Measurements from ENCODE around the gene SH3PXD2B. TPM values are rescaled to one million over a fixed set of nuclear protein-coding genes. Genes with fewer than 3 reads are reported as not detected.

Gene SH3PXD2B
- total RNA-seq, 1 donor from 2014 or later: 81.1 TPM

DNA sequence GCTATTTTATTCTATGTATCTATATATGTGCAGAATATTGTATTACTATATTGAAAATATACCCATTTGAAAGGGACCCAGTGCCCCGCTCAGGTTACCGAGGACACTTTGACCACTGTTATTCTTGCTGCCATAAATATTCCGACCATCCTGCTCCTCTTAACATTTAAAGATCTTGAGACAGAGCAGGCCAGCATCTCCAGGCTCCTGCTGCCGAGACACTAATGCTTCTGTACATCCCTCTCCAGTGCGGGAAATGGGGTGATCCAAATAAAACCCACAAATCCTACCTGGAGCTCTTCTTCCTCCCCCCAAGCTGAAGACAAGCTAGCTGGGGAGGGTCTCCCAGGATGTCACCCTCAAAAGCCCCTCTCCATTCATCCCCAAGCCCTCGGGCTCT is 3.9 kb downstream of the SH3PXD2B start:
- Mint-ChIP-seq H3K4me3 (ENCODE audit: unreplicated experiment) (no peak overlapping the region), H3K4me1 (ENCODE audit: low read depth) (peaks cover 49% of the 10 kb centered on the region), H3K27ac (ENCODE audit: unreplicated experiment) (no peak overlapping the region)

DNA sequence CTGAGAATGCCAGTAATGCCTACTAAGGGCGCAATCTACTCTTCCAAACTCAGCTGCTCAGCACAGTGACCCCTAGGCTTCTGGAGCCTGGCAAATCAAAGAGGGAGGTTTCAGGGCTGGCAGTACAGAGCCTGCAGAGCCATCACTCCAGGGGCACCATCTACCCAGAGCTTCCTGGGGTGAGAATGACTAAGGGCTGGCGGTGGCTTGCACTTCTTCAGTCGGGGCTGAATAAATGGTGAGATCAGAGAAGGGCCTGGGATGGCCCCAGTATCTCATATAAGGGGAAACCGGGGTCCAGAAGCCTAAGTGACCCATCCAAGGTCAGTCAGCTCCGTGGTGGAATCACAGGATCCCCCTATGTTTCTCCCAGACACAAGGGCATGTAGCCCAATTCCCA is 5.3 kb downstream of the SH3PXD2B start:
- H3K4me1 Mint-ChIP-seq (ENCODE audit: low read depth): peaks cover 54% of the 10 kb centered on the region

More for the DNA sequence above, 3.9 kb downstream of the SH3PXD2B start:
- Mint-ChIP-seq H3K27me3 (ENCODE audit: low read depth) (no peaks in the 10 kb centered on the region), H3K36me3 (ENCODE audit: low read depth) (peaks cover 10% of the 10 kb centered on the region), H3K9me3 (ENCODE audit: low read depth) (no peaks in the 10 kb centered on the region)
- no peak for DNase-seq (ENCODE audit: low spot score)
- TF ChIP-seq, protein P1, sequence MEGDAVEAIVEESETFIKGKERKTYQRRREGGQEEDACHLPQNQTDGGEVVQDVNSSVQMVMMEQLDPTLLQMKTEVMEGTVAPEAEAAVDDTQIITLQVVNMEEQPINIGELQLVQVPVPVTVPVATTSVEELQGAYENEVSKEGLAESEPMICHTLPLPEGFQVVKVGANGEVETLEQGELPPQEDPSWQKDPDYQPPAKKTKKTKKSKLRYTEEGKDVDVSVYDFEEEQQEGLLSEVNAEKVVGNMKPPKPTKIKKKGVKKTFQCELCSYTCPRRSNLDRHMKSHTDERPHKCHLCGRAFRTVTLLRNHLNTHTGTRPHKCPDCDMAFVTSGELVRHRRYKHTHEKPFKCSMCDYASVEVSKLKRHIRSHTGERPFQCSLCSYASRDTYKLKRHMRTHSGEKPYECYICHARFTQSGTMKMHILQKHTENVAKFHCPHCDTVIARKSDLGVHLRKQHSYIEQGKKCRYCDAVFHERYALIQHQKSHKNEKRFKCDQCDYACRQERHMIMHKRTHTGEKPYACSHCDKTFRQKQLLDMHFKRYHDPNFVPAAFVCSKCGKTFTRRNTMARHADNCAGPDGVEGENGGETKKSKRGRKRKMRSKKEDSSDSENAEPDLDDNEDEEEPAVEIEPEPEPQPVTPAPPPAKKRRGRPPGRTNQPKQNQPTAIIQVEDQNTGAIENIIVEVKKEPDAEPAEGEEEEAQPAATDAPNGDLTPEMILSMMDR (IDR thresholded peaks at IDR 0.05): no peak

DNA sequence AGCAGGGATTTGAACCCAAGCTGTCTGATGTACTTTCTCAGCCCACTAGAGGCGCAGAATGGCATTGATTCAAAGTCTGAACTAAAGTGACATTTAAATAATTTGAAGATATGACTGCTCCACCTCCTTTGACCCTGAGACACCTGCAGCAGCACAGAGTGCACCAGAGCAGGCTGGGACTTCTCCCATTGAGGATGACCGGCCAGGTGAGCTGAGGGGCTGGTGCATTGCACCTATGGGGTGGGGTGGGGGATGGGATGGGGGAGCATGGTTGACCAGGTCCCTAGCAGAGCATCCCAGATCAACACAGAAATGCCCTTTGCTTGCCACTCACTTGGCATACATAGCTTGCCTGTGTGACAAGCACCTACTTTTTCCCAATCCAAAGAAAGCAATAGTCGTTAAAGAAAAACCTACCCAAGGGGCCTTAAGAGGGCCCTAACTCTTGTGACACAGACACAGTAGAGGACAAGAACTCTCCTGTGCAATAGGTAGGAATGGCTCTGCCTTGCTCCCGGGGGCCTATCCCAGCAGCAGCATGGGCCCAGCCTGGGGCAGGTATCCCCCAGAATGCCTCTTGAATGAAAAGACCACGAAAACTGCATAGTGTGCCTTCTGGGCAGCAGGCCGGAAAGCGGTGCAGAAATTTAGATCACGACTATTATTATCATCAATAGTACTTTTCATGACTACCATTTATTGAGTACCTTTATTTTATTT is 6.5 kb downstream of the SH3PXD2B start:
- peaks cover 61% of the 10 kb centered on the region for H3K4me1 Mint-ChIP-seq (ENCODE audit: low read depth)
- DNase-seq (ENCODE audit: low spot score): no peak
- no peak overlapping the region for H3K27ac Mint-ChIP-seq (ENCODE audit: unreplicated experiment)
- peaks cover 10% of the 10 kb centered on the region for H3K36me3 Mint-ChIP-seq (ENCODE audit: low read depth)
- TF ChIP-seq, protein P1 (IDR thresholded peaks at IDR 0.05): no peak
- H3K27me3 Mint-ChIP-seq (ENCODE audit: low read depth): no peaks in the 10 kb centered on the region
- H3K4me3 Mint-ChIP-seq (ENCODE audit: unreplicated experiment): no peak overlapping the region
- no peaks in the 10 kb centered on the region for H3K9me3 Mint-ChIP-seq (ENCODE audit: low read depth)

More for the DNA sequence above, 5.3 kb downstream of the SH3PXD2B start:
- H3K9me3 Mint-ChIP-seq (ENCODE audit: low read depth): no peaks in the 10 kb centered on the region
- H3K36me3 Mint-ChIP-seq (ENCODE audit: low read depth): peaks cover 10% of the 10 kb centered on the region
- DNase-seq (ENCODE audit: low spot score): no peak
- no peaks in the 10 kb centered on the region for H3K27me3 Mint-ChIP-seq (ENCODE audit: low read depth)
- no peak overlapping the region for H3K4me3 Mint-ChIP-seq (ENCODE audit: unreplicated experiment)
- TF ChIP-seq, protein P1 (IDR thresholded peaks at IDR 0.05): no peak
- H3K27ac Mint-ChIP-seq (ENCODE audit: unreplicated experiment): no peak overlapping the region

DNA sequence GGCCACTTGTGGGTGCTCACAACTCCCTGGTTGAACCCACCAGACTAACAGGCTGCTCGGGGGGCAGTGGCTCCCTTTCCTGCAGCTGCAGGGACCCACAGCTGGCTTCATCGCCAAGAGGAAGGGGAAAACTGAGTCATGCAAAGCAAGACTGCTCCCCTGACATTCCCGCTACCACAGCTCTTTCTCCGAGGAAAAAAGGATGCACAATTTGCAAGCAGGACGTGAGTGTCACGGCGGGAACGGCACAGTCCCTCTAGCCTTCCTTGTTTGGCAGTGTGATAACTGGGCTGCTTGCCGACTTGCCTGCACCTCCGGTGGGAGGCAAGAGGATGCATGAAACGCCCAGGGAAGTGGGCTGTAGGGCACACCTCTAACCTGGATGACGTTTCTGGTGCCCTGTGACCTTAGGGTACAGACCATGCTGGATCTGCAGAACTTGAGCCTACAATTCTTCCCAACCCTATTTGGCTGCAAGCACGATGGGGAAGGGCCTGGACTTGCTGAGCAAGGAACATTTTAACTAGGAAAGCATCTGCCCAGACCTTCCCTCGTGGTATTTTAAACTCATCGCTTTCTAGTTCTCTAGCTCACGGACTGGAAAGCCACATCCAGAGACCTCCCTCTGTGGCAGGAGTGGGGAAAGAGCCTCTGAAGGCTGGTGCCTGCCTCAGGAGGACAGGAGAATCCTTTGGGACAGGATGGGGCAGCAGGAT is 7.8 kb downstream of the SH3PXD2B start:
- TF ChIP-seq, protein P1 (IDR thresholded peaks at IDR 0.05): no peak
- Mint-ChIP-seq H3K4me1 (ENCODE audit: low read depth) (peaks cover 51% of the 10 kb centered on the region), H3K9me3 (ENCODE audit: low read depth) (no peaks in the 10 kb centered on the region), H3K36me3 (ENCODE audit: low read depth) (peaks cover 9% of the 10 kb centered on the region), H3K27me3 (ENCODE audit: low read depth) (no peaks in the 10 kb centered on the region), H3K4me3 (ENCODE audit: unreplicated experiment) (no peak overlapping the region), H3K27ac (ENCODE audit: unreplicated experiment) (no peak overlapping the region)
- DNase-seq (ENCODE audit: low spot score): no peak

DNA sequence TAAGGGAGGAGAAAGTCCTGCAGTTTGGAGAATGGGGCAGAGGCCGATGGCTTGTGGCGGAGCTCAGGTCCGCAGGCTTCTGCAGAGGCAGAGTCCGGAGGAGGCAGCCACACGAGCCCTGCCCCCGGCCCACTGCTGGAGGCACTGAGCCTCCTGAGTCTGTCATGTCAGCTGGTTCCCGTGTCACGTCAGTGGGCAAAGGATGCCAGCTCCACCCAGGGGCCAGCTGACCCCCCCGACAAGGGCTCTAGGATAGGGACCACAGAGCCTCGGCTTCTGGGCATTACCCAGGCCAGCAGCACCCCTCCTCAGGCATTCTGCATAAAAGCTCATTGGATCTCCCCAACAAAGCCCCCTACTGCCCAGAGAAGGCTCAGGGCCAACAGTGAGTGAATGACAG is 8.5 kb downstream of the SH3PXD2B start:
- Mint-ChIP-seq H3K9me3 (ENCODE audit: low read depth) (no peaks in the 10 kb centered on the region), H3K4me3 (ENCODE audit: unreplicated experiment) (no peak overlapping the region), H3K36me3 (ENCODE audit: low read depth) (peaks cover 3% of the 10 kb centered on the region), H3K4me1 (ENCODE audit: low read depth) (peaks cover 45% of the 10 kb centered on the region), H3K27ac (ENCODE audit: unreplicated experiment) (no peak overlapping the region), H3K27me3 (ENCODE audit: low read depth) (no peaks in the 10 kb centered on the region)
- no peak for DNase-seq (ENCODE audit: low spot score)
- TF ChIP-seq, protein P1 (IDR thresholded peaks at IDR 0.05): no peak
